Thoracic aorta (tissue), 2 donors: ENCODE measurements around the gene SDHAF3. TPM values are rescaled to one million over a fixed set of nuclear protein-coding genes. Genes with fewer than 3 reads are reported as not detected.

ENCODE experiments used
- ATAC-seq: fragments of 150-250 bp; one replicate; pipeline ENCODE4 v1.8.0; 2017; ENCODE audit warnings: low read depth; ENCODE audit not compliant: insufficient number of reproducible peaks, low FRiP score
- DNase-seq: peaks from one replicate; pipeline ENCODE4 v3.0.0-alpha.2; 2020; ENCODE audit warnings: low spot score
- H3K27ac ChIP-seq, 2 donors: fragments of 200-600 bp; sonication (generic); 1 replicate in 1 of 2; 2 replicates in 1 of 2; pipeline ENCODE4 v1.5.1; 2016; ENCODE audit warnings: mild to moderate bottlenecking in 2 of 2, moderate library complexity in 2 of 2
- H3K27me3 ChIP-seq: fragments of 200-600 bp; sonication (generic); replicated peaks from 2 replicates; pipeline ENCODE4 v1.6.0; 2016; ENCODE audit warnings: mild to moderate bottlenecking; ENCODE audit not compliant: insufficient read depth
- H3K36me3 ChIP-seq: fragments of 200-600 bp; sonication (generic); one replicate; pipeline ENCODE4 v1.5.1; 2016
- H3K4me1 ChIP-seq, 2 donors: fragments of 200-600 bp; sonication (generic); 1 replicate in 1 of 2; 2 replicates in 1 of 2; pipeline versions ENCODE4 v1.5.1 to v1.6.0; 2016; ENCODE audit warnings: low read depth in 2 of 2, mild to moderate bottlenecking in 1 of 2; ENCODE audit not compliant: control insufficient read depth in 1 of 2
- H3K4me3 ChIP-seq: fragments of 200-600 bp; sonication (generic); 2 replicates; pipeline ENCODE4 v1.5.1; 2016; ENCODE audit warnings: mild to moderate bottlenecking
- H3K9me3 ChIP-seq: fragments of 200-600 bp; sonication (generic); 2 replicates; pipeline ENCODE4 v1.5.1; 2016
- CTCF ChIP-seq: fragments of 200-600 bp; sonication (generic); IDR thresholded peaks from one replicate; pipeline ENCODE4 v1.5.1; 2019; ENCODE audit warnings: antibody characterized with exemption
- total RNA-seq, 2 donors: library from RNA; depleted of rRNA; stranded (reverse); fragments of >200 nt; gene quantifications; one replicate each; pipeline versions ENCODE4 v1.1.0 to v1.2.3, GENCODE V29; 2016

Gene SDHAF3
- total RNA-seq, 2 donors from 2014 or later = 1.1 to 3.5 TPM

GRCh38 chr7:97096037-97096436, 21.5 kb upstream of the SDHAF3 start:
- Histone ChIP-seq H3K27ac (no peak overlapping the region), H3K9me3 (no peaks in the 10 kb centered on the region), H3K36me3 (no peaks in the 10 kb centered on the region), H3K4me1 (no peaks in the 10 kb centered on the region), H3K27me3 (no peaks in the 10 kb centered on the region), H3K4me3 (no peak overlapping the region)
- no peak for DNase-seq
- ATAC-seq = no peak
- no peak for TF ChIP-seq CTCF

GRCh38 chr7:97096661-97097060, 20.8 kb upstream of the SDHAF3 start:
- no peaks in the 10 kb centered on the region for H3K4me1 ChIP-seq

GRCh38 chr7:97104719-97105238, 12.7 kb upstream of the SDHAF3 start:
- H3K27me3 ChIP-seq = no peaks in the 10 kb centered on the region
- no peak overlapping the region for H3K27ac ChIP-seq
- ATAC-seq (no peak), DNase-seq (peak; percentile 49)
- no peaks in the 10 kb centered on the region for H3K9me3 ChIP-seq
- TF ChIP-seq CTCF = peak; percentile 69
- no peak overlapping the region for H3K4me3 ChIP-seq
- no peaks in the 10 kb centered on the region for H3K4me1 ChIP-seq
- H3K36me3 ChIP-seq = no peaks in the 10 kb centered on the region

More at GRCh38 chr7:97096661-97097060, 20.8 kb upstream of the SDHAF3 start:
- Histone ChIP-seq H3K36me3 (no peaks in the 10 kb centered on the region), H3K4me3 (no peak overlapping the region), H3K27me3 (no peaks in the 10 kb centered on the region), H3K27ac (no peak overlapping the region), H3K9me3 (no peaks in the 10 kb centered on the region)
- ATAC-seq = no peak
- DNase-seq = no peak
- no peak for TF ChIP-seq CTCF

GRCh38 chr7:97107192-97107800, 10.2 kb upstream of the SDHAF3 start:
- TF ChIP-seq CTCF = no peak
- Histone ChIP-seq H3K27me3 (no peaks in the 10 kb centered on the region), H3K9me3 (peaks cover 6% of the 10 kb centered on the region), H3K27ac (no peak overlapping the region), H3K4me1 (no peaks in the 10 kb centered on the region), H3K4me3 (no peak overlapping the region), H3K36me3 (no peaks in the 10 kb centered on the region)
- no peak for DNase-seq
- ATAC-seq = no peak

GRCh38 chr7:97116308-97116707, 1.2 kb upstream of the SDHAF3 start:
- no peak overlapping the region for H3K27ac ChIP-seq
- H3K4me1 ChIP-seq = peaks cover 9 to 10% of the 10 kb centered on the region in 2 donors
- DNase-seq (no peak), ATAC-seq (no peak)
- H3K9me3 ChIP-seq = peaks cover under 1% of the 10 kb centered on the region
- H3K27me3 ChIP-seq = no peaks in the 10 kb centered on the region
- TF ChIP-seq CTCF = no peak
- H3K4me3 ChIP-seq = no peak overlapping the region
- H3K36me3 ChIP-seq = no peaks in the 10 kb centered on the region
